IgD-negative memory B cell (primary cell): ENCODE data around the gene WDR77. TPM values are rescaled to one million over a fixed set of nuclear protein-coding genes. Genes with fewer than 3 reads are reported as not detected.

Source experiments
- H3K27ac Mint-ChIP-seq, 3 donors: one replicate each; pipeline ENCODE4 v1.8.0; 2020 to 2022; ENCODE audit warnings: mild to moderate bottlenecking in 3 of 3, mixed read lengths in 3 of 3, moderate library complexity in 1 of 3
- H3K27me3 Mint-ChIP-seq: one replicate; pipeline ENCODE4 v1.8.0; 2021; ENCODE audit warnings: mixed read lengths
- H3K36me3 Mint-ChIP-seq: one replicate; pipeline ENCODE4 v1.8.0; 2020; ENCODE audit warnings: mild to moderate bottlenecking, mixed read lengths
- H3K4me1 Mint-ChIP-seq, 3 donors: one replicate each; pipeline ENCODE4 v1.8.0; 2020 to 2022; ENCODE audit warnings: mixed read lengths in 3 of 3, mild to moderate bottlenecking in 1 of 3
- H3K4me3 Mint-ChIP-seq, 4 donors: one replicate each; pipeline ENCODE4 v1.8.0; 2020 to 2022; ENCODE audit warnings: mild to moderate bottlenecking in 4 of 4, mixed read lengths in 4 of 4, moderate library complexity in 3 of 4
- H3K9me3 Mint-ChIP-seq, 3 donors: one replicate each; pipeline ENCODE4 v1.8.0; 2020 to 2021; ENCODE audit warnings: mixed read lengths in 3 of 3, mild to moderate bottlenecking in 1 of 3
- polyA plus RNA-seq: library from polyadenylated mRNA; unstranded; fragments of 300-500 nt; fragmentation: Illumina TruSeq; gene quantifications from one replicate; pipeline ENCODE4 v1.2.3, GENCODE V29; 2021

WDR77 gene
- 48.1 TPM for polyA plus RNA-seq

- peaks cover 8% of the 10 kb centered on the region for H3K36me3 Mint-ChIP-seq
- peak within 1 kb of the TSS; percentile 99 to 100 (median 100) for H3K4me3 Mint-ChIP-seq
- H3K27me3 Mint-ChIP-seq, result no peaks in the 10 kb centered on the region
- peak within 1 kb of the TSS; percentile 93 to 99 (median 99) for H3K27ac Mint-ChIP-seq
- H3K4me1 Mint-ChIP-seq, result peaks cover 41 to 53% (median 52%) of the 10 kb centered on the region in 3 donors
- H3K9me3 Mint-ChIP-seq, result no peaks in the 10 kb centered on the region
These were observed at the start of gene WDR77, which contains the start of gene ATP5PB for GRCh38 chr1:111448918-111449702. TSS of gene WDR77 (minus strand) at chr1:111449256. CDS start at chr1:111449169, 87 bp downstream. TSS of gene ATP5PB (plus strand) at chr1:111449464. CDS start at chr1:111449542, 78 bp downstream.

- Mint-ChIP-seq H3K4me3 (peak overlapping the region in 3 of 4 donors; percentile 21 to 73 (median 47)), H3K4me1 (peaks cover 12 to 16% (median 14%) of the 10 kb centered on the region in 3 donors), H3K27me3 (no peaks in the 10 kb centered on the region), H3K36me3 (no peaks in the 10 kb centered on the region), H3K9me3 (peaks cover 0 to 6% (median 4%) of the 10 kb centered on the region in 3 donors), H3K27ac (peak overlapping the region; percentile 59 to 93 (median 66))
These were observed 48.5 kb upstream of the WDR77 start for GRCh38 chr1:111497592-111497991.

GRCh38 chr1:111496398-111496797 is 47.3 kb upstream of the WDR77 start:
- Mint-ChIP-seq H3K4me3 (no peak overlapping the region), H3K27me3 (no peaks in the 10 kb centered on the region), H3K4me1 (peaks cover 11 to 16% (median 14%) of the 10 kb centered on the region in 3 donors), H3K36me3 (no peaks in the 10 kb centered on the region), H3K9me3 (peaks cover 0 to 6% (median 4%) of the 10 kb centered on the region in 3 donors), H3K27ac (no peak overlapping the region)

GRCh38 chr1:111491070-111491469 is 42.0 kb upstream of the WDR77 start:
- H3K4me1 Mint-ChIP-seq, result no peaks in the 10 kb centered on the region
- no peak overlapping the region for H3K27ac Mint-ChIP-seq
- H3K4me3 Mint-ChIP-seq, result no peak overlapping the region
- H3K9me3 Mint-ChIP-seq, result peaks cover 0 to 2% (median 0%) of the 10 kb centered on the region in 3 donors
- no peaks in the 10 kb centered on the region for H3K36me3 Mint-ChIP-seq
- H3K27me3 Mint-ChIP-seq, result no peaks in the 10 kb centered on the region

GRCh38 chr1:111490220-111490619 is 41.2 kb upstream of the WDR77 start:
- H3K4me1 Mint-ChIP-seq, result no peaks in the 10 kb centered on the region
- H3K27me3 Mint-ChIP-seq, result no peaks in the 10 kb centered on the region
- H3K4me3 Mint-ChIP-seq, result no peak overlapping the region
- no peak overlapping the region for H3K27ac Mint-ChIP-seq
- H3K36me3 Mint-ChIP-seq, result no peaks in the 10 kb centered on the region
- peaks cover 0 to 2% (median 0%) of the 10 kb centered on the region in 3 donors for H3K9me3 Mint-ChIP-seq

- H3K9me3 Mint-ChIP-seq, result peaks cover 0 to 1% (median 0%) of the 10 kb centered on the region in 3 donors
- H3K36me3 Mint-ChIP-seq, result no peaks in the 10 kb centered on the region
- H3K27me3 Mint-ChIP-seq, result no peaks in the 10 kb centered on the region
- no peak overlapping the region for H3K27ac Mint-ChIP-seq
- no peak overlapping the region for H3K4me3 Mint-ChIP-seq
- H3K4me1 Mint-ChIP-seq, result no peaks in the 10 kb centered on the region
These were observed 40.5 kb upstream of the WDR77 start for GRCh38 chr1:111489604-111490003.

GRCh38 chr1:111488669-111489068 is 39.6 kb upstream of the WDR77 start:
- Mint-ChIP-seq H3K4me3 (no peak overlapping the region), H3K27ac (no peak overlapping the region), H3K4me1 (no peaks in the 10 kb centered on the region), H3K36me3 (no peaks in the 10 kb centered on the region), H3K9me3 (no peaks in the 10 kb centered on the region), H3K27me3 (no peaks in the 10 kb centered on the region)

GRCh38 chr1:111487133-111487532 is 38.1 kb upstream of the WDR77 start:
- no peak overlapping the region for H3K27ac Mint-ChIP-seq
- H3K4me1 Mint-ChIP-seq, result peaks cover 1 to 5% (median 1%) of the 10 kb centered on the region in 3 donors
- no peaks in the 10 kb centered on the region for H3K9me3 Mint-ChIP-seq
- no peaks in the 10 kb centered on the region for H3K27me3 Mint-ChIP-seq
- no peak overlapping the region for H3K4me3 Mint-ChIP-seq
- no peaks in the 10 kb centered on the region for H3K36me3 Mint-ChIP-seq

GRCh38 chr1:111486431-111486830 is 37.4 kb upstream of the WDR77 start:
- Mint-ChIP-seq H3K9me3 (no peaks in the 10 kb centered on the region), H3K36me3 (peaks cover 2% of the 10 kb centered on the region), H3K4me3 (no peak overlapping the region), H3K27ac (no peak overlapping the region), H3K27me3 (no peaks in the 10 kb centered on the region), H3K4me1 (peaks cover 5 to 10% (median 8%) of the 10 kb centered on the region in 3 donors)

- Mint-ChIP-seq H3K4me3 (no peak overlapping the region), H3K27ac (no peak overlapping the region), H3K27me3 (no peaks in the 10 kb centered on the region), H3K9me3 (no peaks in the 10 kb centered on the region), H3K36me3 (peaks cover 2% of the 10 kb centered on the region), H3K4me1 (peaks cover 13 to 16% (median 16%) of the 10 kb centered on the region in 3 donors)
These were observed 35.5 kb upstream of the WDR77 start for GRCh38 chr1:111484391-111485026.

- H3K9me3 Mint-ChIP-seq, result no peaks in the 10 kb centered on the region
- no peaks in the 10 kb centered on the region for H3K27me3 Mint-ChIP-seq
- peaks cover 13 to 16% (median 16%) of the 10 kb centered on the region in 3 donors for H3K4me1 Mint-ChIP-seq
- H3K4me3 Mint-ChIP-seq, result no peak overlapping the region
- H3K36me3 Mint-ChIP-seq, result peaks cover 2% of the 10 kb centered on the region
- no peak overlapping the region for H3K27ac Mint-ChIP-seq
These were observed 34.8 kb upstream of the WDR77 start for GRCh38 chr1:111483876-111484275.

GRCh38 chr1:111483166-111483565 is 34.1 kb upstream of the WDR77 start:
- peak overlapping the region in 1 of 4 donors; percentile 7 for H3K4me3 Mint-ChIP-seq
- H3K27ac Mint-ChIP-seq, result peak overlapping the region in 1 of 3 donors; percentile 71
- H3K4me1 Mint-ChIP-seq, result peaks cover 14 to 20% (median 19%) of the 10 kb centered on the region in 3 donors
- H3K27me3 Mint-ChIP-seq, result no peaks in the 10 kb centered on the region
- H3K36me3 Mint-ChIP-seq, result peaks cover 3% of the 10 kb centered on the region
- no peaks in the 10 kb centered on the region for H3K9me3 Mint-ChIP-seq

GRCh38 chr1:111481387-111482221 is 32.5 kb upstream of the WDR77 start:
- Mint-ChIP-seq H3K36me3 (peaks cover 8% of the 10 kb centered on the region), H3K4me3 (peak overlapping the region in 2 of 4 donors; percentile 18 to 41), H3K4me1 (peaks cover 30 to 35% (median 33%) of the 10 kb centered on the region in 3 donors), H3K9me3 (no peaks in the 10 kb centered on the region), H3K27me3 (no peaks in the 10 kb centered on the region), H3K27ac (peak overlapping the region in 1 of 3 donors; percentile 25)

- Mint-ChIP-seq H3K27me3 (no peaks in the 10 kb centered on the region), H3K4me3 (peak overlapping the region in 2 of 4 donors; percentile 2 to 35), H3K4me1 (peaks cover 37 to 44% (median 38%) of the 10 kb centered on the region in 3 donors), H3K36me3 (peaks cover 8% of the 10 kb centered on the region), H3K9me3 (no peaks in the 10 kb centered on the region), H3K27ac (peak overlapping the region in 1 of 3 donors; percentile 0)
These were observed 31.6 kb upstream of the WDR77 start for GRCh38 chr1:111480674-111481073.
